CD14-positive monocyte (primary cell): Measurements from ENCODE around the gene SLC1A3. TPM values are rescaled to one million over a fixed set of nuclear protein-coding genes. Genes with fewer than 3 reads are reported as not detected.

ENCODE experiments used
- DNase-seq, 3 donors: peaks; one replicate each; pipeline ENCODE4 v3.0.0-alpha.2; 2011 to 2022
- H2AFZ ChIP-seq: 2 replicates; pipeline ENCODE4 v1.6.0; 2012; ENCODE audit warnings: mild to moderate bottlenecking, low read depth, low read length, inconsistent platforms; ENCODE audit not compliant: insufficient read depth, poor library complexity, severe bottlenecking
- H3K27ac ChIP-seq, 2 donors: 1 replicate in 1 of 2; 2 replicates in 1 of 2; pipeline ENCODE4 v1.5.1; 2012 to 2013; ENCODE audit warnings: low read length in 2 of 2, control low read depth in 1 of 2, inconsistent platforms in 1 of 2, low read depth in 1 of 2, mild to moderate bottlenecking in 1 of 2
- H3K27me3 ChIP-seq, 2 donors: one replicate each; pipeline versions ENCODE4 v1.6.0 to v1.6.1; 2011 to 2013; ENCODE audit warnings: low read length in 2 of 2; ENCODE audit not compliant: control insufficient read depth in 2 of 2, insufficient read depth in 2 of 2
- H3K36me3 ChIP-seq, 2 donors: replicated peaks in 1 of 2; 1 replicate in 1 of 2; 2 replicates in 1 of 2; pipeline versions ENCODE4 v1.5.1 to v1.6.1; 2012 to 2013; ENCODE audit warnings: low read length in 2 of 2, control low read depth in 1 of 2, inconsistent platforms in 1 of 2, mild to moderate bottlenecking in 1 of 2; ENCODE audit not compliant: insufficient read depth in 2 of 2, control insufficient read depth in 1 of 2
- H3K4me1 ChIP-seq, 2 donors: 1 replicate in 1 of 2; 2 replicates in 1 of 2; pipeline versions ENCODE4 v1.5.1 to v1.6.1; 2012 to 2013; ENCODE audit warnings: low read length in 2 of 2, control low read depth in 1 of 2, inconsistent platforms in 1 of 2, mild to moderate bottlenecking in 1 of 2, moderate library complexity in 1 of 2; ENCODE audit not compliant: insufficient read depth in 2 of 2, control insufficient read depth in 1 of 2
- H3K4me2 ChIP-seq: replicated peaks from 2 replicates; pipeline ENCODE3; 2012; ENCODE audit warnings: low read length, moderate library complexity, mild to moderate bottlenecking; ENCODE audit not compliant: poor library complexity, severe bottlenecking; ENCODE audit errors: extremely low read depth
- H3K4me3 ChIP-seq, 3 experiments: fragments of 200-600 bp in 1 of 3; sonication (generic) in 1 of 3; replicated peaks in 1 of 3; 1 replicate in 2 of 3; 2 replicates in 1 of 3; pipeline ENCODE4 v1.5.1; 2011 to 2013; ENCODE audit warnings: low read length in 3 of 3, mild to moderate bottlenecking in 3 of 3, control low read depth in 2 of 3, low read depth in 2 of 3, inconsistent platforms in 1 of 3, moderate library complexity in 1 of 3
- H3K79me2 ChIP-seq: 2 replicates; pipeline ENCODE4 v1.6.0; 2012; ENCODE audit warnings: mild to moderate bottlenecking, control low read depth, inconsistent platforms, low read length, moderate library complexity; ENCODE audit not compliant: insufficient read depth
- H3K9ac ChIP-seq: 2 replicates; pipeline ENCODE4 v1.6.0; 2017; ENCODE audit warnings: low read length, mild to moderate bottlenecking; ENCODE audit not compliant: insufficient read depth, poor library complexity, severe bottlenecking
- H3K9me3 ChIP-seq, 2 donors: replicated peaks in 1 of 2; 1 replicate in 1 of 2; 2 replicates in 1 of 2; pipeline versions ENCODE4 v1.5.1 to v1.6.1; 2012 to 2013; ENCODE audit warnings: low read length in 2 of 2, control low read depth in 1 of 2; ENCODE audit not compliant: control insufficient read depth in 1 of 2, insufficient read depth in 1 of 2
- H4K20me1 ChIP-seq: 2 replicates; pipeline ENCODE4 v1.6.0; 2012; ENCODE audit warnings: mild to moderate bottlenecking, low read length, control low read depth, moderate library complexity; ENCODE audit not compliant: insufficient read depth
- H3K27ac Mint-ChIP-seq, 7 donors: one replicate each; pipeline ENCODE4 v1.8.0; 2020; ENCODE audit warnings: mild to moderate bottlenecking in 7 of 7, mixed read lengths in 7 of 7, moderate library complexity in 6 of 7, inconsistent platforms in 2 of 7
- H3K27me3 Mint-ChIP-seq, 3 donors: one replicate each; pipeline ENCODE4 v1.8.0; 2021 to 2022; ENCODE audit warnings: low read depth in 3 of 3, mild to moderate bottlenecking in 3 of 3, mixed read lengths in 3 of 3, moderate library complexity in 3 of 3, inconsistent platforms in 1 of 3
- H3K36me3 Mint-ChIP-seq, 2 donors: one replicate each; pipeline ENCODE4 v1.8.0; 2020; ENCODE audit warnings: mixed read lengths in 2 of 2, inconsistent platforms in 1 of 2, mild to moderate bottlenecking in 1 of 2
- H3K4me1 Mint-ChIP-seq: one replicate; pipeline ENCODE4 v1.8.0; 2020; ENCODE audit warnings: mild to moderate bottlenecking, mixed read lengths
- H3K4me3 Mint-ChIP-seq, 2 donors: one replicate each; pipeline ENCODE4 v1.8.0; 2020; ENCODE audit warnings: mild to moderate bottlenecking in 2 of 2, mixed read lengths in 2 of 2, moderate library complexity in 1 of 2
- H3K9me3 Mint-ChIP-seq, 7 donors: one replicate each; pipeline ENCODE4 v1.8.0; 2020 to 2022; ENCODE audit warnings: mixed read lengths in 7 of 7, mild to moderate bottlenecking in 6 of 7, moderate library complexity in 6 of 7, inconsistent platforms in 2 of 7
- WGBS: methylation state at CpG from one replicate; pipeline ENCODE4 v1.1.5; 2013; ENCODE audit warnings: missing lambda C conversion rate; ENCODE audit not compliant: insufficient coverage; 5-methylcytosine and 5-hydroxymethylcytosine counted together
- intact Hi-C, 2 donors: fragments of 100-400 bp; cut with micrococcal nuclease; formaldehyde crosslinking; loops; one replicate each; pipeline versions ENCODE4 v1.15.0 to v1.15.1; 2023
- polyA plus RNA-seq, 3 donors: library from polyadenylated mRNA; depleted of rRNA in 1 of 3; unstranded in 2 of 3; stranded (reverse) in 1 of 3; fragments of 300-500 nt in 2 of 3; fragments of >200 nt in 1 of 3; fragmentation: Illumina TruSeq in 2 of 3; gene quantifications; 1 replicate in 2 of 3; 2 replicates in 1 of 3; pipeline ENCODE4 v1.2.3, GENCODE V29; 2012 to 2021
- TF ChIP-seq, protein P1 (sequence below): fragments of 200-600 bp; IDR thresholded peaks from one replicate; pipeline ENCODE4 v1.8.0; 2022; ENCODE audit warnings: antibody characterized with exemption, mild to moderate bottlenecking

Gene SLC1A3
- polyA plus RNA-seq, 3 donors: 1.2 to 3.3 (median 1.3) TPM

DNA sequence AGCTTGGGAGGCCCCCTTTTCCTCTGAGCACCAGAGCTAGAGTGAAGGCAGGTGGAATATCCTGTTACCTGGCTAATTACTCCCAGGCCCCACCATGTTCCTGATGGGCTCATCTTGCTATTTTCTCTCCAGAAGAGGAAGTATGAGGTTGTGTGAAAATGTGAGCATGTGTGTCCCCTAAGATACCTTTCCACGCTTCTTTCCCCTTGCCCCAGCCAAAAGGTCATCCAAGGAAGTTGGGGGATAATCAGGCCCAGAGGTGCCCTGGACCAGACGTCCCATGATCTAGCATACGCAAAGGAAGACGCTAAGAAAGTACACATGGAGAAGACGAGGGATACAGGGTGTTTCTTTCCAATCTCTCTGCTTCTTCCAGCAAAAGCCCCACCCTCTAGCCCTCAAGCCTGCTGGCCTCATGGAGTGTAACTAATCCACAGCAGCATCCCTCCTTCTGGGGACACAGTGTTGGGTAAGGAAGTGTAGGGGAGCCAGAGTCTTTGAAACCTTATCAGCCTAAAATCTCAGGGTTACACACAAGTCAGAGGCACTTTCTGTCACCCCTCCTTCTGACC is 115.3 kb downstream of the SLC1A3 start:
- no peaks in the 10 kb centered on the region for H3K9me3 ChIP-seq
- peak overlapping the region in 1 of 2 donors; percentile 0 for H3K27ac ChIP-seq
- H3K4me1 Mint-ChIP-seq: peaks cover 59% of the 10 kb centered on the region
- no peaks in the 10 kb centered on the region for H3K9me3 Mint-ChIP-seq
- H3K79me2 ChIP-seq: peaks cover 62% of the 10 kb centered on the region
- H3K4me2 ChIP-seq: no peak overlapping the region
- peaks cover 27 to 39% of the 10 kb centered on the region in 2 donors for H3K4me1 ChIP-seq
- no peaks in the 10 kb centered on the region for H3K27me3 ChIP-seq
- DNase-seq: no peak
- peaks cover 22 to 29% of the 10 kb centered on the region in 2 donors for H3K36me3 Mint-ChIP-seq
- no peak overlapping the region for H3K9ac ChIP-seq
- H2AFZ ChIP-seq: no peak overlapping the region
- TF ChIP-seq, protein P1, sequence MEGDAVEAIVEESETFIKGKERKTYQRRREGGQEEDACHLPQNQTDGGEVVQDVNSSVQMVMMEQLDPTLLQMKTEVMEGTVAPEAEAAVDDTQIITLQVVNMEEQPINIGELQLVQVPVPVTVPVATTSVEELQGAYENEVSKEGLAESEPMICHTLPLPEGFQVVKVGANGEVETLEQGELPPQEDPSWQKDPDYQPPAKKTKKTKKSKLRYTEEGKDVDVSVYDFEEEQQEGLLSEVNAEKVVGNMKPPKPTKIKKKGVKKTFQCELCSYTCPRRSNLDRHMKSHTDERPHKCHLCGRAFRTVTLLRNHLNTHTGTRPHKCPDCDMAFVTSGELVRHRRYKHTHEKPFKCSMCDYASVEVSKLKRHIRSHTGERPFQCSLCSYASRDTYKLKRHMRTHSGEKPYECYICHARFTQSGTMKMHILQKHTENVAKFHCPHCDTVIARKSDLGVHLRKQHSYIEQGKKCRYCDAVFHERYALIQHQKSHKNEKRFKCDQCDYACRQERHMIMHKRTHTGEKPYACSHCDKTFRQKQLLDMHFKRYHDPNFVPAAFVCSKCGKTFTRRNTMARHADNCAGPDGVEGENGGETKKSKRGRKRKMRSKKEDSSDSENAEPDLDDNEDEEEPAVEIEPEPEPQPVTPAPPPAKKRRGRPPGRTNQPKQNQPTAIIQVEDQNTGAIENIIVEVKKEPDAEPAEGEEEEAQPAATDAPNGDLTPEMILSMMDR: no peak
- H3K27ac Mint-ChIP-seq: peak overlapping the region in 3 of 7 donors; percentile 1 to 71 (median 3)
- H3K36me3 ChIP-seq: peaks cover 0 to 13% of the 10 kb centered on the region in 2 donors
- no peak overlapping the region for H3K4me3 Mint-ChIP-seq
- H3K4me3 ChIP-seq: no peak overlapping the region
- peaks cover 6% of the 10 kb centered on the region for H4K20me1 ChIP-seq
- no peaks in the 10 kb centered on the region for H3K27me3 Mint-ChIP-seq
- intact Hi-C loops: no loop called here
- whole genome bisulfite sequencing: 100% methylated on average over 1 of the region's 5 CpGs

DNA sequence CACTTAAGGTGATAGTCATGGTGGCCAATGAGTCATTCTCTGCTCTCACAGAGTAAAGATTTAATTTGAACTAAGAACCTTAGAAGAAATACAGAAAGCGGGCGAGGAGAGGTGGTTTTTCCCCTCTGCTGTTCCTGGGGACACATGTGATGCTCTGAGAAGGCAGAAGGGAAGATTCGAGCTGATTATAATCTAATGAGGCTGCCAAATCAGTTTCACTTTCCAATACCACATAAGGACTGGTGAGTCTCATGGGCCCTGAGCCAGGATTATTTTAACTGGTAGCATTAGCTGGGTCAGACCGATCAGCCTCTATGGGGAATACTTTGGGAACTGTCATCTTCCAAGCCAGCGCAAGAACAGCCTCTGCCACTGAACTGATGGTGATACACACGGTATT is 116.5 kb downstream of the SLC1A3 start:
- intact Hi-C loops: no loop called here
- no peak overlapping the region for H3K9ac ChIP-seq
- 83% methylated on average over 3 of the region's 6 CpGs for WGBS
- no peaks in the 10 kb centered on the region for H3K27me3 ChIP-seq
- H3K36me3 ChIP-seq: peaks cover 0 to 6% of the 10 kb centered on the region in 2 donors
- Mint-ChIP-seq H3K4me3 (peak overlapping the region in 1 of 2 donors; percentile 63), H3K36me3 (peaks cover 21 to 23% of the 10 kb centered on the region in 2 donors), H3K4me1 (peaks cover 59% of the 10 kb centered on the region), H3K27ac (peak overlapping the region in 6 of 7 donors; percentile 11 to 97 (median 77)), H3K9me3 (no peaks in the 10 kb centered on the region), H3K27me3 (peaks cover 0 to 3% (median 1%) of the 10 kb centered on the region in 3 donors)
- H3K79me2 ChIP-seq: peaks cover 55% of the 10 kb centered on the region
- peaks cover 6% of the 10 kb centered on the region for H4K20me1 ChIP-seq
- H2AFZ ChIP-seq: no peak overlapping the region
- TF ChIP-seq, protein P1: no peak
- no peaks in the 10 kb centered on the region for H3K9me3 ChIP-seq
- peak overlapping the region in 1 of 2 donors; percentile 20 for H3K27ac ChIP-seq
- H3K4me1 ChIP-seq: peaks cover 27 to 39% of the 10 kb centered on the region in 2 donors
- no peak overlapping the region for H3K4me2 ChIP-seq
- H3K4me3 ChIP-seq: no peak overlapping the region
- no peak for DNase-seq
